ENCODE measurements around the gene MTFR2. TPM values are rescaled to one million over a fixed set of nuclear protein-coding genes. Genes with fewer than 3 reads are reported as not detected.

The MTFR2 gene
- total RNA-seq, 1 experiment from 2014 or later = 6.2 TPM

DNA sequence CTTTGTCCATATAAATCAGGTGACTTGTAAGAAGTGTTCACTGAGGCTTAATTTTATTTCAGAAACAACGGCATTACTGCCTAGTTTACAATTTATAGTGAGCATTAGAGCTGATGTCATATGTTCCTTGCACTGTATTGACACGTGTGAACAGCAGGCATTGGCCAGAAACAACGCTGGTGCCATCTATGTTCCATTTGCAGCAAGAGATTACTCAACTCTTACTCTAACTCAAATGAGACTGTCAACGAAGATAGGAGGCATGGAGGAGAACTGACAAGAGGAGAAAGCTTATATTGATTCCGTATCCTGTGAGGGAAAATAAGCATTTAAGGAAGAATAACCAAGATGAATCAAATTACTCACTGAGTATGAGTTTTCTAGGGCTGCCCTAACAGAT lies 48.4 kb downstream of the MTFR2 start:
- no peak overlapping the region for H3K27ac ChIP-seq (ENCODE audit: low read length)
- no peaks in the 10 kb centered on the region for H3K27me3 ChIP-seq (ENCODE audit: low read length)
- no peak overlapping the region for H3K9ac ChIP-seq (ENCODE audit: low read length)
- TF ChIP-seq EZH2 (IDR thresholded peaks at IDR 0.05; ENCODE audit: low read length, unreplicated experiment) = no peak
- TF ChIP-seq, protein P1, sequence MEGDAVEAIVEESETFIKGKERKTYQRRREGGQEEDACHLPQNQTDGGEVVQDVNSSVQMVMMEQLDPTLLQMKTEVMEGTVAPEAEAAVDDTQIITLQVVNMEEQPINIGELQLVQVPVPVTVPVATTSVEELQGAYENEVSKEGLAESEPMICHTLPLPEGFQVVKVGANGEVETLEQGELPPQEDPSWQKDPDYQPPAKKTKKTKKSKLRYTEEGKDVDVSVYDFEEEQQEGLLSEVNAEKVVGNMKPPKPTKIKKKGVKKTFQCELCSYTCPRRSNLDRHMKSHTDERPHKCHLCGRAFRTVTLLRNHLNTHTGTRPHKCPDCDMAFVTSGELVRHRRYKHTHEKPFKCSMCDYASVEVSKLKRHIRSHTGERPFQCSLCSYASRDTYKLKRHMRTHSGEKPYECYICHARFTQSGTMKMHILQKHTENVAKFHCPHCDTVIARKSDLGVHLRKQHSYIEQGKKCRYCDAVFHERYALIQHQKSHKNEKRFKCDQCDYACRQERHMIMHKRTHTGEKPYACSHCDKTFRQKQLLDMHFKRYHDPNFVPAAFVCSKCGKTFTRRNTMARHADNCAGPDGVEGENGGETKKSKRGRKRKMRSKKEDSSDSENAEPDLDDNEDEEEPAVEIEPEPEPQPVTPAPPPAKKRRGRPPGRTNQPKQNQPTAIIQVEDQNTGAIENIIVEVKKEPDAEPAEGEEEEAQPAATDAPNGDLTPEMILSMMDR (conservative IDR thresholded peaks at IDR 0.05; ENCODE audit: low read depth, low read length) = peak; percentile 28; the same call in 1 of the 2 replicates
- no peak overlapping the region for H3K4me3 ChIP-seq (ENCODE audit: low read length)
- peak; percentile 63 for ATAC-seq
- H2AFZ ChIP-seq (ENCODE audit: low read length) = no peak overlapping the region
- no peaks in the 10 kb centered on the region for H3K9me3 ChIP-seq (ENCODE audit: low read length)
- ChIA-PET POLR2A (ENCODE audit: unreplicated experiment) (no interaction called here), CTCF (no interaction called here)
- no peak overlapping the region for H3K4me2 ChIP-seq (ENCODE audit: low read length)
- H3K36me3 ChIP-seq (ENCODE audit: low read depth, low read length) = no peaks in the 10 kb centered on the region
- H3K79me2 ChIP-seq (ENCODE audit: low read length) = no peaks in the 10 kb centered on the region
- no peaks in the 10 kb centered on the region for H3K4me1 ChIP-seq (ENCODE audit: insufficient read depth, low read length)
- no TSS peak for BruUV-seq (replicated peaks)
- intact Hi-C loops (cut with micrococcal nuclease) = loop anchor here (2.0 kb wide), 1 partner anchor 117 kb away; no protein-coding TSS in a partner anchor
- no peaks in the 10 kb centered on the region for H4K20me1 ChIP-seq (ENCODE audit: low read length)
- peak; percentile 5 for DNase-seq
- H3K9me2 ChIP-seq (replicated peaks; ENCODE audit: low read length) = no peaks in the 10 kb centered on the region
- no peaks in the 10 kb centered on the region for H3F3A ChIP-seq (ENCODE audit: low read length, unreplicated experiment)

DNA sequence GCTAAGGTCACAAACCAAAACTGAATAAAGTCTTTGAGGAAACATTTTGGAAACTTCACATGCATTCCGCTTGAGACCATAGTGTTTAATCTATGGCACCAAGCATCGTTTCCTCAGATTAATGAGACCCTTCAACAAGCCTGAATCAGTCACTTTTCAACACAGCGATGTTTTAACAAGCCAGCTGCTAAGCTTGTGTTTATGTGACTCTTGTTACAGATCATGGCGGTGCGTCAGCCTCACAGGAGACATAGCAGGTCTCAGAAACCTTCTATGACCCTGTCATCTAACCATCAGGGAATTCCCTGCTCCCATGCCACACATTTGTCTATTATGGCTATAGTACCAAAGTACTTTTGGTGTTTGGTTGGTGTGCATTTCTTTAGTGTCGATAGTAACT lies 57.2 kb downstream of the MTFR2 start:
- Histone ChIP-seq H3K36me3 (ENCODE audit: low read depth, low read length) (no peaks in the 10 kb centered on the region), H3K4me1 (ENCODE audit: insufficient read depth, low read length) (no peaks in the 10 kb centered on the region), H3K27ac (ENCODE audit: low read length) (no peak overlapping the region), H3K4me3 (ENCODE audit: low read length) (no peak overlapping the region), H3K4me2 (ENCODE audit: low read length) (no peak overlapping the region), H3K27me3 (ENCODE audit: low read length) (no peaks in the 10 kb centered on the region), H3K79me2 (ENCODE audit: low read length) (no peaks in the 10 kb centered on the region), H3K9me3 (ENCODE audit: low read length) (no peaks in the 10 kb centered on the region), H4K20me1 (ENCODE audit: low read length) (no peaks in the 10 kb centered on the region), H3K9me2 (replicated peaks; ENCODE audit: low read length) (no peaks in the 10 kb centered on the region), H3F3A (ENCODE audit: low read length, unreplicated experiment) (no peaks in the 10 kb centered on the region), H3K9ac (ENCODE audit: low read length) (no peak overlapping the region), H2AFZ (ENCODE audit: low read length) (no peak overlapping the region)
- ChIA-PET POLR2A (ENCODE audit: unreplicated experiment) (no interaction called here), CTCF (no interaction called here)
- ATAC-seq (no peak), DNase-seq (no peak)
- no TSS peak for BruUV-seq (replicated peaks)
- intact Hi-C loops (cut with micrococcal nuclease) = no loop called here
- TF ChIP-seq, protein P1 (conservative IDR thresholded peaks at IDR 0.05; ENCODE audit: low read depth, low read length) = no peak
- TF ChIP-seq EZH2 (IDR thresholded peaks at IDR 0.05; ENCODE audit: low read length, unreplicated experiment) = no peak

DNA sequence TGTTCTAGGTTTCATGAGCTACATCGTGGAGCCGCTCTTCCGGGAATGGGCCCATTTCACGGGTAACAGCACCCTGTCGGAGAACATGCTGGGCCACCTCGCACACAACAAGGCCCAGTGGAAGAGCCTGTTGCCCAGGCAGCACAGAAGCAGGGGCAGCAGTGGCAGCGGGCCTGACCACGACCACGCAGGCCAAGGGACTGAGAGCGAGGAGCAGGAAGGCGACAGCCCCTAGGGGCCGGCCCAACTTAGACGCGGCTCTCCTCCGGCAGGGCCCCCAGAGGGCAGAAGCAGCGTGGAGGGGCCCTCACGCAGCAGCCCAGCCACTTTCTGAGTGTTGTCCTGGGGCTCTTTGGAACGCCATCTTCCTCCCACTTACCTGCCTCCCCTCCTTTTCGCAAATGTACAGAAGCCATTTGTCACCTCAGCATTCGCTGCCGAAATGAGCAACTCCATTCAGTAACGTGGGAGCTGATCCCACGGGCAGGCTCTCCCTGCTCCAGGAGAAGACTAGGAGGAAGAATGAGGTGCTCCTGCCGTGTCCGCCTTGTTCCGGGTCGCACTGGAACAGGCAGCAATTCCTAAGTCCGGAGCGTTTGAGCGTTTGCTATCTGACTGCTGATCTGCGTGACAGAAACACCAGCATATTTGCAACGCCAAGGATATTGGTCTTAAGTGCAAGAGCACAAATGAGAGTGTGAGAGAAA lies 58.4 kb downstream of the MTFR2 start:
- no peak for TF ChIP-seq EZH2 (IDR thresholded peaks at IDR 0.05; ENCODE audit: low read length, unreplicated experiment)
- TF ChIP-seq, protein P1 (conservative IDR thresholded peaks at IDR 0.05; ENCODE audit: low read depth, low read length) = no peak
- no peak for TF ChIP-seq EZH2phosphoT487 (IDR thresholded peaks at IDR 0.05; ENCODE audit: borderline replicate concordance, low read length)
- no TSS peak for BruUV-seq (replicated peaks)

More for the DNA sequence above, 58.4 kb downstream of the MTFR2 start:
- ChIA-PET POLR2A (ENCODE audit: unreplicated experiment) (no interaction called here), CTCF (no interaction called here)
- H3K9me3 ChIP-seq (ENCODE audit: low read length) = no peaks in the 10 kb centered on the region
- no peaks in the 10 kb centered on the region for H3K27me3 ChIP-seq (ENCODE audit: low read length)
- no peaks in the 10 kb centered on the region for H3K4me1 ChIP-seq (ENCODE audit: insufficient read depth, low read length)
- no peaks in the 10 kb centered on the region for H3K79me2 ChIP-seq (ENCODE audit: low read length)
- intact Hi-C loops (cut with micrococcal nuclease) = no loop called here
- H3F3A ChIP-seq (ENCODE audit: low read length, unreplicated experiment) = no peaks in the 10 kb centered on the region
- H4K20me1 ChIP-seq (ENCODE audit: low read length) = no peaks in the 10 kb centered on the region
- H3K4me2 ChIP-seq (ENCODE audit: low read length) = no peak overlapping the region
- no peak overlapping the region for H2AFZ ChIP-seq (ENCODE audit: low read length)
- no peaks in the 10 kb centered on the region for H3K36me3 ChIP-seq (ENCODE audit: low read depth, low read length)
- H3K27ac ChIP-seq (ENCODE audit: low read length) = no peak overlapping the region
- DNase-seq (no peak), ATAC-seq (no peak)
- H3K4me3 ChIP-seq (ENCODE audit: low read length) = no peak overlapping the region
- no peaks in the 10 kb centered on the region for H3K9me2 ChIP-seq (replicated peaks; ENCODE audit: low read length)
- H3K9ac ChIP-seq (ENCODE audit: low read length) = no peak overlapping the region

Data from PC-3 (cell line).